ELR (cell line): ENCODE results near the gene FKBP1B.
"Not testable (repeated sequence)": the region's sequence is repeated elsewhere in the genome, so short reads cannot be mapped to it uniquely, and the experiment has no call there.

Experiments used
- DNase-seq: peaks from one replicate; pipeline ENCODE4 v3.0.0-alpha.2; 2015; ENCODE audit warnings: low read depth

FKBP1B gene

GRCh38 chr2:24072259-24072658 is 22.7 kb downstream of the FKBP1B start:
- DNase-seq: no peak

GRCh38 chr2:24073816-24074215 is 24.3 kb downstream of the FKBP1B start:
- DNase-seq: no peak

GRCh38 chr2:24075259-24075658 is 25.7 kb downstream of the FKBP1B start:
- no peak for DNase-seq

- peak; percentile 99 for DNase-seq
Observed at GRCh38 chr2:24075915-24076848, 26.6 kb downstream of the FKBP1B start, which contains the start of gene SF3B6. SF3B6 (minus strand) TSS chr2:24076326; CDS start chr2:24076229, 97 bp downstream.

- DNase-seq: peak; percentile 32
Observed at GRCh38 chr2:24076849-24077534, 27.5 kb downstream of the FKBP1B start.

- no peak for DNase-seq
Observed at GRCh38 chr2:24077535-24077877, 28.0 kb downstream of the FKBP1B start.

- DNase-seq: no peak
Observed at GRCh38 chr2:24077879-24078278, 28.3 kb downstream of the FKBP1B start.

- DNase-seq: no peak
Observed at GRCh38 chr2:24080701-24081100, 31.2 kb downstream of the FKBP1B start.

- no peak for DNase-seq
Observed at GRCh38 chr2:24082787-24083566, 33.4 kb downstream of the FKBP1B start.

- DNase-seq: peak; percentile 86
Observed at GRCh38 chr2:24083567-24084385, 34.2 kb downstream of the FKBP1B start.

GRCh38 chr2:24084386-24085199 is 35.1 kb downstream of the FKBP1B start, which contains the start of gene TP53I3:
TP53I3 (minus strand) TSS chr2:24084834; CDS start chr2:24084326, 508 bp downstream.
- peak; percentile 89 for DNase-seq

GRCh38 chr2:24085200-24085489 is 35.6 kb downstream of the FKBP1B start:
- DNase-seq: no peak

- DNase-seq: no peak
Observed at GRCh38 chr2:24086241-24086640, 36.7 kb downstream of the FKBP1B start.

GRCh38 chr2:24087032-24087431 is 37.5 kb downstream of the FKBP1B start:
- no peak for DNase-seq

GRCh38 chr2:24088821-24089359 is 39.3 kb downstream of the FKBP1B start:
- DNase-seq: no peak

GRCh38 chr2:24093270-24093669 is 43.7 kb downstream of the FKBP1B start:
- DNase-seq: not testable (repeated sequence)

GRCh38 chr2:24095171-24095677 is 45.7 kb downstream of the FKBP1B start:
- not testable (repeated sequence) for DNase-seq

- not testable (repeated sequence) for DNase-seq
Observed at GRCh38 chr2:24100732-24101131, 51.2 kb downstream of the FKBP1B start.

GRCh38 chr2:24101992-24102391 is 52.5 kb downstream of the FKBP1B start:
- no peak for DNase-seq

- DNase-seq: no peak
Observed at GRCh38 chr2:24102677-24103076, 53.1 kb downstream of the FKBP1B start.
